Caco-2 (cell line): ENCODE data around the gene MARCHF6. TPM values are rescaled to one million over a fixed set of nuclear protein-coding genes. Genes with fewer than 3 reads are reported as not detected.

Experiments
- BruUV-seq: library from RNA; stranded (reverse); fragments of 400-500 nt; replicated peaks from 2 replicates; lab custom pipeline; 2021; lab: Mats Ljungman, UMichigan
- CTCF ChIA-PET: fragments of 300-600 bp; sonication (Branson Sonifier 250); formaldehyde crosslinking; loops from one replicate; lab custom pipeline; 2022; ENCODE audit warnings: antibody characterized with exemption; lab: Charles Lee
- POLR2A ChIA-PET: fragments of 300-600 bp; sonication (Branson Sonifier 250); formaldehyde crosslinking; loops from one replicate; lab custom pipeline; 2022; ENCODE audit warnings: antibody characterized with exemption; lab: Charles Lee
- DNase-seq, 2 experiments: peaks; one replicate each; pipeline versions ENCODE4 v3.0.0 to v3.0.0-alpha.2; 2020 to 2022
- H3K27me3 ChIP-seq: replicated peaks from 2 replicates; pipeline ENCODE4 v1.6.0; 2011; ENCODE audit warnings: low read length; ENCODE audit not compliant: control insufficient read depth, insufficient read depth
- H3K36me3 ChIP-seq: 2 replicates; pipeline ENCODE4 v1.5.1; 2011; ENCODE audit warnings: low read length; ENCODE audit not compliant: control insufficient read depth, insufficient read depth
- H3K4me1 ChIP-seq: fragments of 250-450 bp; sonication (Bioruptor Pico); 2 replicates; pipeline ENCODE4 v1.5.1; 2020; ENCODE audit warnings: mild to moderate bottlenecking
- H3K4me3 ChIP-seq: 2 replicates; pipeline ENCODE4 v1.5.1; 2011; ENCODE audit warnings: low read depth, mild to moderate bottlenecking, control low read depth, low read length
- H3K9me3 ChIP-seq: fragments of 250-450 bp; sonication (Bioruptor Pico); 2 replicates; pipeline ENCODE4 v1.5.1; 2020; ENCODE audit warnings: mild to moderate bottlenecking, moderate library complexity
- H3K27ac Mint-ChIP-seq: one replicate; pipeline ENCODE4 v1.8.0; 2022; ENCODE audit warnings: mixed read lengths; ENCODE audit not compliant: unreplicated experiment
- H3K27me3 Mint-ChIP-seq: one replicate; pipeline ENCODE4 v1.8.0; 2022; ENCODE audit warnings: mixed read lengths; ENCODE audit not compliant: insufficient read depth, unreplicated experiment
- H3K36me3 Mint-ChIP-seq: one replicate; pipeline ENCODE4 v1.8.0; 2022; ENCODE audit warnings: mild to moderate bottlenecking, mixed read lengths; ENCODE audit not compliant: insufficient read depth, unreplicated experiment
- H3K4me1 Mint-ChIP-seq: one replicate; pipeline ENCODE4 v1.8.0; 2022; ENCODE audit warnings: low read depth, mixed read lengths; ENCODE audit not compliant: unreplicated experiment
- H3K4me3 Mint-ChIP-seq: one replicate; pipeline ENCODE4 v1.8.0; 2022; ENCODE audit warnings: mild to moderate bottlenecking, moderate library complexity, mixed read lengths; ENCODE audit not compliant: unreplicated experiment
- H3K9me3 Mint-ChIP-seq: one replicate; pipeline ENCODE4 v1.8.0; 2022; ENCODE audit warnings: mixed read lengths; ENCODE audit not compliant: unreplicated experiment
- intact Hi-C: fragments of 100-400 bp; cut with micrococcal nuclease; formaldehyde crosslinking; loops from one replicate; pipeline ENCODE4 v1.10.0; 2022; ENCODE audit not compliant: unreplicated experiment
- total RNA-seq: library from RNA; stranded (reverse); gene quantifications from 2 replicates; pipeline ENCODE4 v1.2.3, GENCODE V29; 2022
- TF ChIP-seq, protein P1 (sequence below), 2 experiments: fragments of 200-600 bp in 1 of 2; IDR thresholded peaks; 1 replicate in 1 of 2; 2 replicates in 1 of 2; pipeline versions ENCODE4 v1.5.1 to v1.8.0; 2011 to 2022; ENCODE audit warnings: antibody characterized with exemption in 1 of 2, control low read depth in 1 of 2, inconsistent platforms in 1 of 2, low read depth in 1 of 2, low read length in 1 of 2, mild to moderate bottlenecking in 1 of 2, moderate library complexity in 1 of 2; ENCODE audit not compliant: insufficient read depth in 1 of 2, severe bottlenecking in 1 of 2, unreplicated experiment in 1 of 2

The MARCHF6 gene
- total RNA-seq, 1 experiment from 2014 or later: 123 TPM

DNA sequence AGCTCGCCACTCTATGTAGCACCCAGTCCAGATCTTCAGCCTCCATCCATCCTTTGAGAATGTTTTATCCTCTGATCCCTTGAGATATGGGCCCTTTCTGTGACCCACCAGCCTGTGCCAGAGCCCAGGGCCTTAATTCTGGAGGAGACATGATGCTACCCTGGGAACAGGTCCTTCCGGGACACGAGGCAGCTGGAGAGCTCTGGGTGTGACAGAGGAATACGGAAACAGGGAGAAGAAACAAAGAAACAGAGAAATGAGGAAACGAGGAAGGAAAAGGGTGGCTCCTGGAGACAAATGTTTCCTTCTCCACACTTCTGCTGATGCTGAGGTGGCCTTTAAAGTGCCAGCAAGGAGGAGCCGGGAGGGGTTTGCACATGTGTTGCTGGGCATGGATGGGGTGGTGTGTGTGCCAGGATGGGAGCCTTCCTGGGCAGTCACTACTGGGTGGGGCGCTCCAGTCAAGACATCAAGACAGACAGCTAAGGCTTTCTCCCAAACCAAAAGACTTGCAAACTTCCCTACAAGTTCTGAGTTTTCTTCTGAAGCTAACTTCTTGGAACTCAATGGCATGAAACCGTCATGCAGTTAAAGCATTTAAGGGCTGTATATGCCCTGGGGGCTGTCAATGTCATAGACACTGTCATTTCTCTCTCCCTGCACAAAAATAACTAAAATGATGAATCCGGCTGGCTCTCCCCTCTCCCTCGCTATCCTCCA is 22.8 kb upstream of the MARCHF6 start:
- BruUV-seq: no TSS peak
- intact Hi-C loops: no loop called here
- H3K36me3 Mint-ChIP-seq: no peaks in the 10 kb centered on the region
- Histone ChIP-seq H3K27me3 (no peaks in the 10 kb centered on the region), H3K4me3 (no peak overlapping the region), H3K4me1 (no peaks in the 10 kb centered on the region), H3K9me3 (no peaks in the 10 kb centered on the region), H3K36me3 (no peaks in the 10 kb centered on the region)
- H3K27me3 Mint-ChIP-seq: no peaks in the 10 kb centered on the region
- ChIA-PET CTCF (no interaction called here), POLR2A (no interaction called here)
- peaks cover 13% of the 10 kb centered on the region for H3K4me1 Mint-ChIP-seq
- H3K4me3 Mint-ChIP-seq: no peak overlapping the region
- no peak for DNase-seq
- H3K9me3 Mint-ChIP-seq: no peaks in the 10 kb centered on the region
- no peak overlapping the region for H3K27ac Mint-ChIP-seq
- TF ChIP-seq, protein P1, sequence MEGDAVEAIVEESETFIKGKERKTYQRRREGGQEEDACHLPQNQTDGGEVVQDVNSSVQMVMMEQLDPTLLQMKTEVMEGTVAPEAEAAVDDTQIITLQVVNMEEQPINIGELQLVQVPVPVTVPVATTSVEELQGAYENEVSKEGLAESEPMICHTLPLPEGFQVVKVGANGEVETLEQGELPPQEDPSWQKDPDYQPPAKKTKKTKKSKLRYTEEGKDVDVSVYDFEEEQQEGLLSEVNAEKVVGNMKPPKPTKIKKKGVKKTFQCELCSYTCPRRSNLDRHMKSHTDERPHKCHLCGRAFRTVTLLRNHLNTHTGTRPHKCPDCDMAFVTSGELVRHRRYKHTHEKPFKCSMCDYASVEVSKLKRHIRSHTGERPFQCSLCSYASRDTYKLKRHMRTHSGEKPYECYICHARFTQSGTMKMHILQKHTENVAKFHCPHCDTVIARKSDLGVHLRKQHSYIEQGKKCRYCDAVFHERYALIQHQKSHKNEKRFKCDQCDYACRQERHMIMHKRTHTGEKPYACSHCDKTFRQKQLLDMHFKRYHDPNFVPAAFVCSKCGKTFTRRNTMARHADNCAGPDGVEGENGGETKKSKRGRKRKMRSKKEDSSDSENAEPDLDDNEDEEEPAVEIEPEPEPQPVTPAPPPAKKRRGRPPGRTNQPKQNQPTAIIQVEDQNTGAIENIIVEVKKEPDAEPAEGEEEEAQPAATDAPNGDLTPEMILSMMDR (IDR thresholded peaks at IDR 0.05; ENCODE audit: insufficient read depth in 1 of 2, low read depth in 1 of 2, low read length in 1 of 2, severe bottlenecking in 1 of 2, unreplicated experiment in 1 of 2): no peak

DNA sequence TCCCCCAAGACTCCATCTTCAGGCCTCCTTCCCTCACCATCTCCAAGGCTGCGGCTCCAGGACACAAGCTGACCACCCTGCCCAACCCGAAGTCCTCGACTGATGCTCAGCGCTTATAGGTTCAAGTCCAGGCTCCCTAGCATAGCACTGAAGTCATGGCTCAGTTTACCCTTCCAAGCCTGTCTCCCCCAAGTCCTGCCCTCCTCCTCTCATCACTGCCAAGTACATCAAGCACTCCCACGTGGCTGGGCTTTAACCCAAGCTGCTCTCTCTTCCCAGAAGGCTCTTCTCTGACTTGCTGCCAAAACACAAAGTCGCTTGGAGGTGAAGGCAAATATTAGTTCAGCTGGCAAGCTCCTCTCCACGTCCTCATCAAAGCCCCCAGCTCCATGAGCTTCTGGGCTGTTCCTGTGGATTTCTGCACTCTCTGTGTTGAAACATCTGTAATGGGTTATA is 22.1 kb upstream of the MARCHF6 start:
- no peaks in the 10 kb centered on the region for H3K27me3 Mint-ChIP-seq
- no peak overlapping the region for H3K27ac Mint-ChIP-seq
- no peaks in the 10 kb centered on the region for H3K36me3 Mint-ChIP-seq
- no peak overlapping the region for H3K4me3 Mint-ChIP-seq
- DNase-seq: no peak
- H3K4me1 ChIP-seq: no peaks in the 10 kb centered on the region
- peaks cover 13% of the 10 kb centered on the region for H3K4me1 Mint-ChIP-seq
- TF ChIP-seq, protein P1 (IDR thresholded peaks at IDR 0.05; ENCODE audit: insufficient read depth in 1 of 2, low read depth in 1 of 2, low read length in 1 of 2, severe bottlenecking in 1 of 2, unreplicated experiment in 1 of 2): no peak
- BruUV-seq: no TSS peak
- H3K4me3 ChIP-seq: no peak overlapping the region
- POLR2A ChIA-PET: no interaction called here
- H3K36me3 ChIP-seq: no peaks in the 10 kb centered on the region
- H3K9me3 ChIP-seq: no peaks in the 10 kb centered on the region
- no peaks in the 10 kb centered on the region for H3K9me3 Mint-ChIP-seq
- H3K27me3 ChIP-seq: no peaks in the 10 kb centered on the region
- intact Hi-C loops: no loop called here
- CTCF ChIA-PET: no interaction called here

DNA sequence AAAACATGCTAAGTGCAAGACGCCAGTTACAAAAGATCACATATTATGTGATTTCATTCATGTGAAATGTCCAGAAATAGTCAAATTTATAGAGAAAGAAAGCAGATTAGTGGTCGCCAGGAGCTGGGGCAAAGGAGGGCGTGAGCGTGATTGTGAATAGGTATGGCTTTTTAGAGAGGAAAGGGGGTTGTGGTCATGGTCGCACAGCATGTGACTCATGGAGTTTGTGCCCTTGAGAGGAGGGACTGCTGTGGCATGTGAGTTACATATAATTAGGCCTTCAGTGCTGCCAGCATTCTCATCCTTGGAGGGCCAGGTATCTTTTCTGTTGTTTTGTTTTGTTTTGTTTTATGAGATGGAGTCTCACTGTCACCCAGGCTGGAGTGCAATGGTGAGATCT is 21.2 kb upstream of the MARCHF6 start:
- H3K9me3 ChIP-seq: no peaks in the 10 kb centered on the region
- POLR2A ChIA-PET: no interaction called here
- no peak overlapping the region for H3K4me3 Mint-ChIP-seq
- TF ChIP-seq, protein P1 (IDR thresholded peaks at IDR 0.05; ENCODE audit: insufficient read depth in 1 of 2, low read depth in 1 of 2, low read length in 1 of 2, severe bottlenecking in 1 of 2, unreplicated experiment in 1 of 2): no peak
- H3K27me3 ChIP-seq: no peaks in the 10 kb centered on the region
- no peak overlapping the region for H3K27ac Mint-ChIP-seq
- intact Hi-C loops: no loop called here
- no peaks in the 10 kb centered on the region for H3K27me3 Mint-ChIP-seq
- no peak overlapping the region for H3K4me3 ChIP-seq
- H3K9me3 Mint-ChIP-seq: no peaks in the 10 kb centered on the region
- H3K36me3 ChIP-seq: no peaks in the 10 kb centered on the region
- H3K36me3 Mint-ChIP-seq: no peaks in the 10 kb centered on the region
- no peak for DNase-seq
- BruUV-seq: no TSS peak
- H3K4me1 Mint-ChIP-seq: peaks cover 13% of the 10 kb centered on the region
- H3K4me1 ChIP-seq: no peaks in the 10 kb centered on the region
- CTCF ChIA-PET: no interaction called here
